OCI-LY7 (cell line): ENCODE results near the gene ABHD6. TPM values are rescaled to one million over a fixed set of nuclear protein-coding genes. Genes with fewer than 3 reads are reported as not detected.

ENCODE experiments used
- BruUV-seq: library from RNA; stranded (reverse); fragments of 400-500 nt; replicated peaks from 2 replicates; lab custom pipeline; 2021; lab: Mats Ljungman, UMichigan
- CTCF ChIA-PET: fragments of 300-600 bp; sonication (Branson Sonifier 250); formaldehyde crosslinking; loops from one replicate; lab custom pipeline; 2022; ENCODE audit warnings: antibody characterized with exemption; ENCODE audit not compliant: unreplicated experiment; lab: Charles Lee
- POLR2A ChIA-PET: fragments of 300-600 bp; sonication (Branson Sonifier 250); formaldehyde crosslinking; loops from one replicate; lab custom pipeline; 2022; ENCODE audit warnings: antibody characterized with exemption; lab: Charles Lee
- DNase-seq: peaks from one replicate; pipeline ENCODE4 v3.0.0-alpha.2; 2015; ENCODE audit warnings: low spot score
- H2AFZ ChIP-seq: fragments of 200-600 bp; sonication (generic), shearing (Covaris generic); 2 replicates; pipeline ENCODE4 v1.6.1; 2014; ENCODE audit warnings: mild to moderate bottlenecking, antibody characterized with exemption, low read length, moderate library complexity
- H3K27ac ChIP-seq: fragments of 200-600 bp; sonication (generic); 2 replicates; pipeline ENCODE4 v1.5.1; 2014; ENCODE audit warnings: mixed run types, low read depth, mild to moderate bottlenecking, moderate library complexity, low read length, inconsistent platforms; ENCODE audit not compliant: poor library complexity, severe bottlenecking
- H3K36me3 ChIP-seq: fragments of 200-600 bp; sonication (generic); 2 replicates; pipeline ENCODE4 v1.6.1; 2014; ENCODE audit warnings: mild to moderate bottlenecking, antibody characterized with exemption, low read length, moderate library complexity, mixed read lengths; ENCODE audit not compliant: insufficient read depth
- H3K4me1 ChIP-seq: fragments of 200-600 bp; sonication (generic); 2 replicates; pipeline ENCODE4 v1.5.1; 2014; ENCODE audit warnings: mild to moderate bottlenecking, low read length; ENCODE audit not compliant: insufficient read depth, poor library complexity, severe bottlenecking
- H3K4me2 ChIP-seq: fragments of 200-600 bp; sonication (generic); 2 replicates; pipeline ENCODE4 v1.6.1; 2014; ENCODE audit warnings: mild to moderate bottlenecking, low read length
- H3K4me3 ChIP-seq: fragments of 200-600 bp; sonication (generic); 2 replicates; pipeline ENCODE4 v1.5.1; 2014; ENCODE audit warnings: mild to moderate bottlenecking, low read depth, low read length; ENCODE audit not compliant: poor library complexity, severe bottlenecking
- H3K79me2 ChIP-seq: fragments of 200-600 bp; sonication (generic); 2 replicates; pipeline ENCODE4 v1.6.1; 2016; ENCODE audit warnings: low read depth, mild to moderate bottlenecking, low read length, moderate library complexity, mixed read lengths; ENCODE audit not compliant: insufficient read depth
- H3K9me2 ChIP-seq: fragments of 200-600 bp; sonication (generic); 2 replicates; pipeline ENCODE4 v1.6.1; 2016; ENCODE audit warnings: mild to moderate bottlenecking, low read length, mixed read lengths; ENCODE audit not compliant: insufficient read depth
- H3K9me3 ChIP-seq: fragments of 200-600 bp; sonication (generic); 2 replicates; pipeline ENCODE4 v1.6.1; 2014; ENCODE audit warnings: mild to moderate bottlenecking, mixed run types, low read length, mixed read lengths
- H4K20me1 ChIP-seq: fragments of 200-600 bp; sonication (generic); 2 replicates; pipeline ENCODE4 v1.6.1; 2014; ENCODE audit warnings: mild to moderate bottlenecking, antibody characterized with exemption, low read length, moderate library complexity, mixed read lengths; ENCODE audit not compliant: insufficient read depth
- CTCF ChIP-seq: fragments of 200-600 bp; sonication (generic); conservative IDR thresholded peaks from 2 replicates; pipeline ENCODE4 v1.5.1; 2014; ENCODE audit warnings: mild to moderate bottlenecking, antibody characterized with exemption, low read length, moderate library complexity, mixed read lengths
- EZH2phosphoT487 ChIP-seq: fragments of 200-600 bp; sonication (generic); IDR thresholded peaks from 2 replicates; pipeline ENCODE4 v1.6.1; 2018; ENCODE audit warnings: low read depth, borderline replicate concordance, mild to moderate bottlenecking, mixed run types, antibody characterized with exemption, low read length, moderate library complexity, mixed read lengths
- intact Hi-C: fragments of 100-400 bp; cut with micrococcal nuclease; formaldehyde crosslinking; loops from one replicate; pipeline ENCODE4 v1.10.0; 2022; ENCODE audit not compliant: unreplicated experiment
- total RNA-seq, 2 experiments: library from RNA; depleted of rRNA in 1 of 2; stranded (reverse); fragments of >200 nt in 1 of 2; shearing (Covaris generic) in 1 of 2; gene quantifications; 2 replicates each; pipeline ENCODE4 v1.2.3, GENCODE V29; 2014 to 2022

The ABHD6 gene
- total RNA-seq, 2 experiments from 2014 or later: 5.8 to 10.7 TPM

GRCh38 chr3:58281069-58281468, 43.5 kb downstream of the ABHD6 start:
- intact Hi-C loops: no loop called here
- no peaks in the 10 kb centered on the region for H3K79me2 ChIP-seq
- no peaks in the 10 kb centered on the region for H4K20me1 ChIP-seq
- TF ChIP-seq EZH2phosphoT487: no peak
- TF ChIP-seq CTCF: no peak
- H3K36me3 ChIP-seq: peaks cover 5% of the 10 kb centered on the region; the same call in 1 of the 2 replicates
- ChIA-PET POLR2A (interaction anchor here (0.7 to 0.8 kb wide), 2 partner anchors 151 to 291 kb away, joined by 3 read pairs; no protein-coding TSS in a partner anchor), CTCF (no interaction called here)
- no peak overlapping the region for H3K27ac ChIP-seq
- H2AFZ ChIP-seq: no peak overlapping the region
- DNase-seq: no peak
- no peaks in the 10 kb centered on the region for H3K9me2 ChIP-seq
- no peaks in the 10 kb centered on the region for H3K4me1 ChIP-seq
- H3K9me3 ChIP-seq: no peaks in the 10 kb centered on the region
- H3K4me3 ChIP-seq: no peak overlapping the region
- H3K4me2 ChIP-seq: no peak overlapping the region
- BruUV-seq: no TSS peak

- Histone ChIP-seq H3K9me3 (no peaks in the 10 kb centered on the region), H3K4me2 (no peak overlapping the region)
- no TSS peak for BruUV-seq
Measured at GRCh38 chr3:58285334-58285733, 47.7 kb downstream of the ABHD6 start.

More at GRCh38 chr3:58285334-58285733, 47.7 kb downstream of the ABHD6 start:
- POLR2A ChIA-PET: interaction anchor here (0.8 kb wide), 1 partner anchor 14 kb away, joined by 3 read pairs; no protein-coding TSS in a partner anchor
- Histone ChIP-seq H3K4me3 (no peak overlapping the region), H3K9me2 (no peaks in the 10 kb centered on the region), H3K36me3 (peaks cover 12% of the 10 kb centered on the region; the same call in 1 of the 2 replicates), H3K4me1 (no peaks in the 10 kb centered on the region), H3K27ac (no peak overlapping the region), H3K79me2 (no peaks in the 10 kb centered on the region), H2AFZ (no peak overlapping the region), H4K20me1 (no peaks in the 10 kb centered on the region)
- TF ChIP-seq EZH2phosphoT487: no peak
- no peak for TF ChIP-seq CTCF
- no peak for DNase-seq
- CTCF ChIA-PET: no interaction called here
- intact Hi-C loops: no loop called here
